Uterus (tissue), 4 donors: ENCODE data around the gene SWT1. TPM values are rescaled to one million over a fixed set of nuclear protein-coding genes. Genes with fewer than 3 reads are reported as not detected.

Experiments used
- DNase-seq, 2 donors: peaks; one replicate each; pipeline ENCODE4 v3.0.0-alpha.2; 2019 to 2020
- H3K27ac ChIP-seq, 2 donors: fragments of 200-600 bp; sonication (generic); 1 replicate in 1 of 2; 2 replicates in 1 of 2; pipeline ENCODE4 v1.5.1; 2016 to 2018
- H3K27me3 ChIP-seq, 2 donors: fragments of 200-600 bp; sonication (generic); one replicate each; pipeline ENCODE4 v1.5.1; 2018 to 2019; ENCODE audit warnings: control low read depth in 1 of 2
- H3K36me3 ChIP-seq, 2 donors: fragments of 200-600 bp; sonication (generic); one replicate each; pipeline ENCODE4 v1.5.1; 2019; ENCODE audit warnings: control low read depth in 1 of 2
- H3K4me1 ChIP-seq, 2 donors: fragments of 200-600 bp; sonication (generic); one replicate each; pipeline ENCODE4 v1.5.1; 2018 to 2019; ENCODE audit warnings: control low read depth in 1 of 2
- H3K4me3 ChIP-seq, 2 donors: fragments of 200-600 bp; sonication (generic); 1 replicate in 1 of 2; 2 replicates in 1 of 2; pipeline ENCODE4 v1.5.1; 2018 to 2019; ENCODE audit warnings: mild to moderate bottlenecking in 1 of 2
- H3K9me3 ChIP-seq, 2 donors: fragments of 200-600 bp; sonication (generic); one replicate each; pipeline ENCODE4 v1.5.1; 2019; ENCODE audit warnings: control low read depth in 1 of 2
- POLR2A ChIP-seq, 2 donors: fragments of 450-650 bp; IDR thresholded peaks; one replicate each; pipeline ENCODE4 v1.6.1; 2016; ENCODE audit warnings: antibody characterized with exemption in 2 of 2, mild to moderate bottlenecking in 1 of 2, moderate library complexity in 1 of 2
- intact Hi-C: fragments of 100-400 bp; cut with DNase I; formaldehyde crosslinking; loops from one replicate; pipeline ENCODE4 v1.15.1; 2023; ENCODE audit warnings: low total_unique reads
- total RNA-seq, 4 donors: library from RNA; depleted of rRNA in 3 of 4; stranded (reverse); fragments of >200 nt in 3 of 4; gene quantifications; one replicate each; pipeline versions ENCODE4 v1.1.0 to v1.2.4, GENCODE V29; 2014 to 2023
- TF ChIP-seq, protein P1 (sequence below), 4 experiments: fragments of 200-600 bp in 2 of 4; fragments of 450-650 bp in 2 of 4; sonication (generic) in 2 of 4; IDR thresholded peaks; one replicate each; pipeline ENCODE4 v1.5.1; 2016 to 2019; ENCODE audit warnings: antibody characterized with exemption in 4 of 4, mild to moderate bottlenecking in 2 of 4, moderate library complexity in 1 of 4
- donor health status: DM: yes; HTN: yes; CAD: no.

The SWT1 gene
- total RNA-seq, 4 donors from 2014 or later = 9.2 to 29.4 (median 17.5) TPM

DNA sequence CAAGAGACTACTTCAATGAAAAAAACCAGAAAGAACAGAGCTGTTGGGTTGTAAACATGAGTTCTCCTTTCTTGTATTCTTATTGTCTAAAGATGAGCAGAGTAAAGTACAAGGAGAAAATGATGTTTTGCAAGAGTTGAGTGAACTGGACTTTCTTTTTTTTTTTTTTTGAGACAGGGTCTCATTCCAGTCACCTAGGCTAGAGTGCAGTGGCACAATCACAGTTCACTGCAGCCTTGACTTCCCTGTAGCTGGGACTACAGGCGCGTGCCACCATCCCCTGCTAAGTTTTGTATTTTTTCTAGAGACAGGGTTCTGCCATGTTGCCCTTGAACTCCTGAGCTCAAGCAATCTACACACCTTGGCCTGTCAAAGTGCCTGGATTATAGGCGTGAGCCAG, 167.2 kb downstream of the SWT1 start:
- no peak for TF ChIP-seq POLR2A (IDR thresholded peaks at IDR 0.05)
- TF ChIP-seq, protein P1, sequence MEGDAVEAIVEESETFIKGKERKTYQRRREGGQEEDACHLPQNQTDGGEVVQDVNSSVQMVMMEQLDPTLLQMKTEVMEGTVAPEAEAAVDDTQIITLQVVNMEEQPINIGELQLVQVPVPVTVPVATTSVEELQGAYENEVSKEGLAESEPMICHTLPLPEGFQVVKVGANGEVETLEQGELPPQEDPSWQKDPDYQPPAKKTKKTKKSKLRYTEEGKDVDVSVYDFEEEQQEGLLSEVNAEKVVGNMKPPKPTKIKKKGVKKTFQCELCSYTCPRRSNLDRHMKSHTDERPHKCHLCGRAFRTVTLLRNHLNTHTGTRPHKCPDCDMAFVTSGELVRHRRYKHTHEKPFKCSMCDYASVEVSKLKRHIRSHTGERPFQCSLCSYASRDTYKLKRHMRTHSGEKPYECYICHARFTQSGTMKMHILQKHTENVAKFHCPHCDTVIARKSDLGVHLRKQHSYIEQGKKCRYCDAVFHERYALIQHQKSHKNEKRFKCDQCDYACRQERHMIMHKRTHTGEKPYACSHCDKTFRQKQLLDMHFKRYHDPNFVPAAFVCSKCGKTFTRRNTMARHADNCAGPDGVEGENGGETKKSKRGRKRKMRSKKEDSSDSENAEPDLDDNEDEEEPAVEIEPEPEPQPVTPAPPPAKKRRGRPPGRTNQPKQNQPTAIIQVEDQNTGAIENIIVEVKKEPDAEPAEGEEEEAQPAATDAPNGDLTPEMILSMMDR (IDR thresholded peaks at IDR 0.05) = no peak
- Histone ChIP-seq H3K4me1 (no peaks in the 10 kb centered on the region), H3K36me3 (no peaks in the 10 kb centered on the region), H3K4me3 (no peak overlapping the region), H3K9me3 (no peaks in the 10 kb centered on the region), H3K27me3 (no peaks in the 10 kb centered on the region), H3K27ac (no peak overlapping the region)
- no peak for DNase-seq
- intact Hi-C loops = no loop called here

- no peaks in the 10 kb centered on the region for H3K27me3 ChIP-seq
- H3K9me3 ChIP-seq = no peaks in the 10 kb centered on the region
- DNase-seq = no peak
- H3K4me1 ChIP-seq = no peaks in the 10 kb centered on the region
- H3K4me3 ChIP-seq = no peak overlapping the region
- intact Hi-C loops = no loop called here
- no peak for TF ChIP-seq POLR2A (IDR thresholded peaks at IDR 0.05)
- TF ChIP-seq, protein P1 (IDR thresholded peaks at IDR 0.05) = no peak
- H3K27ac ChIP-seq = no peak overlapping the region
- H3K36me3 ChIP-seq = no peaks in the 10 kb centered on the region
These were observed 168.4 kb downstream of the SWT1 start for GRCh38 chr1:185325413-185325812.

- no peaks in the 10 kb centered on the region for H3K36me3 ChIP-seq
- no peak for DNase-seq
- TF ChIP-seq, protein P1 (IDR thresholded peaks at IDR 0.05) = no peak
- no peak for TF ChIP-seq POLR2A (IDR thresholded peaks at IDR 0.05)
- no peak overlapping the region for H3K4me3 ChIP-seq
- no peak overlapping the region for H3K27ac ChIP-seq
- intact Hi-C loops = no loop called here
- no peaks in the 10 kb centered on the region for H3K27me3 ChIP-seq
- H3K9me3 ChIP-seq = no peaks in the 10 kb centered on the region
- no peaks in the 10 kb centered on the region for H3K4me1 ChIP-seq
These were observed 171.3 kb downstream of the SWT1 start for GRCh38 chr1:185328255-185328654.

GRCh38 chr1:185334182-185334581, 177.2 kb downstream of the SWT1 start:
- TF ChIP-seq, protein P1 (IDR thresholded peaks at IDR 0.05) = no peak
- no peak for TF ChIP-seq POLR2A (IDR thresholded peaks at IDR 0.05)
- H3K9me3 ChIP-seq = no peaks in the 10 kb centered on the region
- no peaks in the 10 kb centered on the region for H3K36me3 ChIP-seq
- H3K27me3 ChIP-seq = no peaks in the 10 kb centered on the region
- intact Hi-C loops = no loop called here
- no peak overlapping the region for H3K4me3 ChIP-seq
- no peaks in the 10 kb centered on the region for H3K4me1 ChIP-seq
- H3K27ac ChIP-seq = no peak overlapping the region
- DNase-seq = no peak

- Histone ChIP-seq H3K4me3 (no peak overlapping the region), H3K4me1 (no peaks in the 10 kb centered on the region), H3K36me3 (no peaks in the 10 kb centered on the region), H3K27me3 (no peaks in the 10 kb centered on the region), H3K9me3 (no peaks in the 10 kb centered on the region), H3K27ac (no peak overlapping the region)
- intact Hi-C loops = no loop called here
- TF ChIP-seq POLR2A (IDR thresholded peaks at IDR 0.05) = no peak
- TF ChIP-seq, protein P1 (IDR thresholded peaks at IDR 0.05) = no peak
- DNase-seq = no peak
These were observed 180.3 kb downstream of the SWT1 start for GRCh38 chr1:185337246-185337645.
